C4-2B (cell line): ENCODE results near the gene MRGPRF.

Experiments
- H3K27ac ChIP-seq: fragments of 450-650 bp; 2 replicates; pipeline ENCODE4 v1.5.1; 2017
- ZFX ChIP-seq: fragments of 450-650 bp; IDR thresholded peaks from 2 replicates; pipeline ENCODE4 v1.6.1; 2017
- TF ChIP-seq, protein P1 (sequence below): fragments of 450-650 bp; conservative IDR thresholded peaks from 2 replicates; pipeline ENCODE4 v1.5.1; 2017; ENCODE audit warnings: mild to moderate bottlenecking

MRGPRF gene, protein sequence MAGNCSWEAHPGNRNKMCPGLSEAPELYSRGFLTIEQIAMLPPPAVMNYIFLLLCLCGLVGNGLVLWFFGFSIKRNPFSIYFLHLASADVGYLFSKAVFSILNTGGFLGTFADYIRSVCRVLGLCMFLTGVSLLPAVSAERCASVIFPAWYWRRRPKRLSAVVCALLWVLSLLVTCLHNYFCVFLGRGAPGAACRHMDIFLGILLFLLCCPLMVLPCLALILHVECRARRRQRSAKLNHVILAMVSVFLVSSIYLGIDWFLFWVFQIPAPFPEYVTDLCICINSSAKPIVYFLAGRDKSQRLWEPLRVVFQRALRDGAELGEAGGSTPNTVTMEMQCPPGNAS

DNA sequence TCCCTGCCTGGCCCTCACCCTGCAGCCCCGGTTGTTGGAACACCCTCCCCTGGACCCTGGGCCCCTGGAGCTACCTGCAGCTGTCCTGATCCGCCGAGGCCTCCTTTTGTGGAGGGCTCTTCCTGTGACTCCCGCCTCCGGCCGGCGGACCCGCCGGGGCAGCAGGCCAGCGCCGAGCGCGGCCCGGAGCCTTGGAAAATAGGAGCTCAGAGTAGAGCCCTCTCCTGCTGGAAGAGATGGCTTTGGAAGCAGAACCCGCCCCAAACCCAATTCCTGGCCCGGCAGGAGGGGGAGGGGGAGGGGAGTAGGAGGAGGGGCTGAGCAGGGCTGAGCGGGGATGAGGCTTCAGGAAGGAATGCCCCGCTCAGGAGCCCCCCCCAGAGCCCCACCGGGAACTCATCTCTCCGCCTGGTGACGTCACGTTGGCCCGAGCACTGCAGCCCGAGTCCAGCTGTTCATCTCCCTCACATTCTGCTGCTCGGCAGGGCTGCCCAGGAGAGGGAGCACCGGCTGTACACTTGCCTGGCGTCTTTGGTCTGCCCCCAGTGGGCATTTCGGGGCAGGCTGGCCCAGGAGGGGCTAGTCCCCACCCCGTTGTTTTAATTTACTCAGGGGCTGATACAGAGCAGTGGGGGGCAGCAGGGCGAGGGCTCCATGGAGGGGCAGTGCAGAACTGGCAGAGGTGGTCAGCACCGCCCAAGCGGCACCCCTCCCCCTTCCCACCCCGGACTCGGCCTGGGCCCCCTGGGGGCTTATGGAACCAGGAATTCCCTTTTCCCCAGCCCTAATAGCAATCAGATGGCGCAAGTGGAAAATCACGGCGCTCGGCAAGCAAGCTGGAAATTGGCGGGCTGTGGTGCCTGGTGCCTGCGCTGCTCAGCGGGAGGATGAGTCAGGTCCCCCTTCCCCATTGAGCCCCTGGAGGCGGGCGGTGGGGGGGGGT lies at the start of gene MRGPRF:
Gene MRGPRF, minus strand, starts transcription at position 238 of the 943 bp plus-strand sequence. CDS start 3,345 bp downstream, outside the sequence.
- TF ChIP-seq ZFX: no peak
- TF ChIP-seq, protein P1, sequence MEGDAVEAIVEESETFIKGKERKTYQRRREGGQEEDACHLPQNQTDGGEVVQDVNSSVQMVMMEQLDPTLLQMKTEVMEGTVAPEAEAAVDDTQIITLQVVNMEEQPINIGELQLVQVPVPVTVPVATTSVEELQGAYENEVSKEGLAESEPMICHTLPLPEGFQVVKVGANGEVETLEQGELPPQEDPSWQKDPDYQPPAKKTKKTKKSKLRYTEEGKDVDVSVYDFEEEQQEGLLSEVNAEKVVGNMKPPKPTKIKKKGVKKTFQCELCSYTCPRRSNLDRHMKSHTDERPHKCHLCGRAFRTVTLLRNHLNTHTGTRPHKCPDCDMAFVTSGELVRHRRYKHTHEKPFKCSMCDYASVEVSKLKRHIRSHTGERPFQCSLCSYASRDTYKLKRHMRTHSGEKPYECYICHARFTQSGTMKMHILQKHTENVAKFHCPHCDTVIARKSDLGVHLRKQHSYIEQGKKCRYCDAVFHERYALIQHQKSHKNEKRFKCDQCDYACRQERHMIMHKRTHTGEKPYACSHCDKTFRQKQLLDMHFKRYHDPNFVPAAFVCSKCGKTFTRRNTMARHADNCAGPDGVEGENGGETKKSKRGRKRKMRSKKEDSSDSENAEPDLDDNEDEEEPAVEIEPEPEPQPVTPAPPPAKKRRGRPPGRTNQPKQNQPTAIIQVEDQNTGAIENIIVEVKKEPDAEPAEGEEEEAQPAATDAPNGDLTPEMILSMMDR: no peak
- H3K27ac ChIP-seq: no peak within 1 kb of the TSS

DNA sequence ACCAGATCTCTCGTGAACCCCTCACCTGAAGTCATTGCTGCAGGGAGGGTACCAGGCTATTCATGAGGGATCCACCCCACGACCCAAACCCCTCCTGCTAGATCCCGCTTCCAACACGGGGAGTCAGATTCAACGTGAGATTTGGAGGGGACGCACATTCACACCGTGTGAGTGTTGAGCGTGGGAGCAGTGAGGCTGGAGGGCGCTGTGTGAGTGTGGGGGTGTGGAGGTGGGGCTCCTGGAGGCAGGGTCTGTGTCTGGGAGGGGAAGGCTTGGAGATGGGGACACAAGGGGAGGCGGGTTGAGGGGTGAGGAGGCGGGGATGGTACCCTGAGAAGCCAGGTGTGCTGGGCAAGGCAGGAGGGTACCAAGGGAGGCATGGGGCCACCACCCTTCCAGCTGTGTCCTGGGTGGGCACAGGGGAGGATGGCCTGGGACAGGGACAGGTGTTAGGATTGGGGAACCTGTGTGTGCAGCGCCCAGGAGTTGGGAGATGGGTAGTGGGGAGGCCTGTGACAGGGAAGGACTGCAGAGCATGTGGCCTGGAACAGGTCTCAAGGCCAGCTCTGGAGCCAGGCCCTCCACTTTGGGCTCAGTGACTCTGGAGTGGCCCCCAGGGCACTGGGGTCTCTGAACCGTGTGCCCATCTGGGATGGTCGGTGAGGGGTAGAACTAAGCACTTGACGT lies 49.3 kb upstream of the MRGPRF start:
- no peak overlapping the region for H3K27ac ChIP-seq
- TF ChIP-seq, protein P1: no peak
- no peak for TF ChIP-seq ZFX

DNA sequence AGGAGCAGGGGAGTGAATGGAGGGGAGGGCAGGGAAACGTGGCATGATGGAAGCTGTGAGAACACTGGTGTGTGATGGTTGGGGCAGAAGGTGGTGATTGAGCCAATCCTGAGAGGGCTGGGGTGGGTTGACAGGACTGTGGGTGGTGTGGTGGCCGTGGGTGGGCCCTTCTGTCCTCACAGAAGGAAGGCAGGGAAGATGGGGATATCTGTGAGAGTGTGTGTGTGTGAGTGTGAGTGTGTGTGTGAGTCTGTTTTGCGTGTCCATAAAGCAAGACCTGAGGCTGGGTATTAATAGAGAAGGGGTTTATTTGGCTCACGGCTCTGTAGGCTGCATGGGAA lies 48.6 kb upstream of the MRGPRF start:
- no peak for TF ChIP-seq ZFX
- TF ChIP-seq, protein P1: no peak
- no peak overlapping the region for H3K27ac ChIP-seq

DNA sequence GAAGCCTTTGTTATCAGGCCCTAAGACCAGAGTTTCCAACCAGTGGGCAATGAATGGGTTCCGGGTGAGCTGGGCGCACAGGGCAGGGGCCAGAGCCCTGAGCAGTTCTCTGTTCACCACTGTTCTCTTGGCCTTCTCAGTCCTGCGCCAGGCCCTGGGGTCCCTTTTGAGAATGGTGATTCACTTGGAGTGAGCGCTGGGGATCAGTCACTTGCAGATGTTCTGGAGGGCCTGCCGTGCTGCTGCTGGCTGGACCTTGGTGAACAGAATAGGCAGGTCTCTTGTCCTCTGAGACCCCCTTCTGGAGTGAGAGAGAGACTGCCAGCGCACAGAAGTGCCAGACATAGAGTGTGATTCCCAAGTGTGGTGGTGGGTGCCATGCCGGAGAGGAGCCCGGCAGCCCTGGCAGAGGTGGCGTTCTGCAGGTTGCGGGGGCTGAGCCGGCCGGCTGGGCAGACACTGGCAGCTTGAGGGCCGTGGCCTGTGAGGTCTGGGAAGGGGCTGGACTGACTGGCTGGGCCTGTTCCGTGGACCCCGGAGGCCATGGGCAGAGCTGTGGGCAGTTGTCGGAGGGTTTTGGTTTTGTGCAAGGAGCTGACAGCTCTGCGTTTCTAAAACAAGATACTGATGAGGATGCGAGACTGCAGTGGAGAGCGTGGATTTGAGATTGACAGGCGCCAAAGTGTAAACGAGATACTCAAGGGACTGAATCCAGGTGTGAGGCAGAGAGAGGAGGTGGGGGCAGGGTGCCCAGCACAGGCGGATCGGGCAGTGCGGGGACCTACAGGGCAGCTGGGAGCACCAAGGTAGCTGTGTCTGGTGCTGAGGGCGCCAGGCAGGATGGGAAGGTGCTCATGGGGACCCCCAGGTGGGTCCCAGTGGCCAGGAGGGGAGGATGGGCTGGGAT lies 48.0 kb upstream of the MRGPRF start:
- no peak overlapping the region for H3K27ac ChIP-seq
- TF ChIP-seq ZFX: no peak
- TF ChIP-seq, protein P1: no peak

DNA sequence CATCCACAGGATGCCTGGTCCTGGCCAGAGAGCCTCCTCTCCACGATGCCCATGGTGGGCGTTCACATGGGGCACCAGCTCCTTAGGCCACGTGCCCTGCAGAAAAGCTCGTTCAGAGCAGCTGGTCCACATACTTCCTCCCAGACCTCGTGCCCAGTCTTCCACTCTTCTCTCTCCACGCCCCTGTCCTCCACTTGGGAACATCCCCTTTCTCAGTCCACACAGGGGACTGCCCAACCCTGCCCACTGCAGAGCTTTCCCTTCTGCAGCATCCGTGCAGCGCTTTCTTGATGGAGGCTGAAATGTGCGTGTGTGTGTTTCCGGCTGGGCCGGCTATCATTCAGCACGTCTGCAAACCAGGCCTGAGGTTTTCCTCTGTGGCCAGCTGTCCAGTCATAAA lies 46.9 kb upstream of the MRGPRF start:
- no peak for TF ChIP-seq ZFX
- TF ChIP-seq, protein P1: no peak
- no peak overlapping the region for H3K27ac ChIP-seq

DNA sequence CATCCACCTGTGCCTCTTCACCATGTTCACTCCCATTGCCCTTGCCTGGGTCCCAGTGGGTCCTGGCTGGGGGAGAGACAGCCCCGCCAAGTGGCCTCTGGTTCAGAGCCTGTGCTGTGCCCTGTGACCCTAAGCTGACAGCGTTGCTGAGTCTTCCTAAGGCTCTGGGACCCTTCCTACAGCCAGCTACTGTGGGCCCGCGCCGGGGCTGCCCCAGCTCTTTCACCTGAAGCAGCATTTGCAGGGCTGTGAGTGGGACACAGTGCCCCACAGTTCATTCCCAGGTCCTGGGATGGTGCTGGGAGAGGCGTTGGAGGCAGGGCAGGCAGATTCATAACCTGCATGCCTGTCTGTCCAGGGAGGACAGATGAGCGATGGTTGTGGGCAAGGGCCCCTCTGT lies 46.4 kb upstream of the MRGPRF start:
- no peak overlapping the region for H3K27ac ChIP-seq

More for the DNA sequence above, 46.4 kb upstream of the MRGPRF start:
- TF ChIP-seq, protein P1: no peak
- no peak for TF ChIP-seq ZFX
